GM23338 (cell line): Measurements from ENCODE around the gene FHIP1B. TPM values are rescaled to one million over a fixed set of nuclear protein-coding genes. Genes with fewer than 3 reads are reported as not detected.

Source experiments
- ATAC-seq: fragments of 200-7000 bp; cut with Tn5 transposase; 3 replicates; pipeline ENCODE4 v1.9.1; 2020
- DNase-seq: peaks from one replicate; pipeline ENCODE4 v3.0.0-alpha.2; 2015; ENCODE audit warnings: low spot score
- H2AFZ ChIP-seq: fragments of 200-600 bp; sonication (generic); 2 replicates; pipeline ENCODE4 v1.8.0; 2016; ENCODE audit warnings: antibody characterized with exemption, mild to moderate bottlenecking, moderate library complexity
- H3F3A ChIP-seq: fragments of 200-600 bp; sonication (generic); replicated peaks from 2 replicates; pipeline ENCODE4 v1.8.0; 2017; ENCODE audit warnings: antibody characterized with exemption, mixed run types, low read depth
- H3K27ac ChIP-seq: fragments of 200-600 bp; sonication (generic); 2 replicates; pipeline ENCODE4 v1.6.1; 2016; ENCODE audit warnings: low read depth
- H3K27me3 ChIP-seq: fragments of 200-600 bp; sonication (generic); 2 replicates; pipeline ENCODE4 v1.8.0; 2016; ENCODE audit warnings: mild to moderate bottlenecking, mixed run types, moderate library complexity; ENCODE audit not compliant: insufficient read depth
- H3K36me3 ChIP-seq: fragments of 200-600 bp; sonication (generic); 2 replicates; pipeline ENCODE4 v1.8.0; 2016; ENCODE audit warnings: mild to moderate bottlenecking; ENCODE audit not compliant: insufficient read depth
- H3K4me1 ChIP-seq: fragments of 200-600 bp; sonication (generic); 2 replicates; pipeline ENCODE4 v1.8.0; 2016; ENCODE audit warnings: mild to moderate bottlenecking, moderate library complexity; ENCODE audit not compliant: insufficient read depth
- H3K4me2 ChIP-seq: fragments of 200-600 bp; sonication (generic); 2 replicates; pipeline ENCODE4 v1.7.1; 2017; ENCODE audit warnings: mixed run types
- H3K4me3 ChIP-seq: fragments of 200-600 bp; sonication (generic); 2 replicates; pipeline ENCODE4 v1.6.1; 2016; ENCODE audit warnings: mixed run types
- H3K79me2 ChIP-seq: fragments of 200-600 bp; sonication (generic); replicated peaks from 2 replicates; pipeline ENCODE4 v1.8.0; 2017; ENCODE audit warnings: mild to moderate bottlenecking; ENCODE audit not compliant: insufficient read depth
- H3K9me2 ChIP-seq: fragments of 200-600 bp; sonication (generic); 2 replicates; pipeline ENCODE4 v1.8.0; 2017; ENCODE audit not compliant: insufficient read depth
- H4K20me1 ChIP-seq: fragments of 200-600 bp; sonication (generic); replicated peaks from 2 replicates; pipeline ENCODE4 v1.8.0; 2017; ENCODE audit warnings: mild to moderate bottlenecking; ENCODE audit not compliant: insufficient read depth
- H3K27ac Mint-ChIP-seq: 2 replicates; pipeline ENCODE4 v1.8.0; 2020; ENCODE audit warnings: inconsistent platforms, mild to moderate bottlenecking, moderate library complexity, mixed read lengths
- H3K27me3 Mint-ChIP-seq: 3 replicates; pipeline ENCODE4 v1.8.0; 2022; ENCODE audit warnings: low read depth, mild to moderate bottlenecking, moderate library complexity, mixed read lengths, inconsistent platforms; ENCODE audit not compliant: insufficient read depth, poor library complexity
- H3K36me3 Mint-ChIP-seq: 3 replicates; pipeline ENCODE4 v1.8.0; 2021; ENCODE audit warnings: low read depth, mild to moderate bottlenecking, inconsistent platforms, moderate library complexity, mixed read lengths
- H3K4me1 Mint-ChIP-seq: 3 replicates; pipeline ENCODE4 v1.8.0; 2020; ENCODE audit warnings: mild to moderate bottlenecking, inconsistent platforms, mixed read lengths
- H3K4me3 Mint-ChIP-seq: 3 replicates; pipeline ENCODE4 v1.8.0; 2021; ENCODE audit warnings: moderate library complexity, mild to moderate bottlenecking, inconsistent platforms, mixed read lengths
- H3K9me3 Mint-ChIP-seq: 3 replicates; pipeline ENCODE4 v1.8.0; 2020; ENCODE audit warnings: moderate library complexity, mild to moderate bottlenecking, inconsistent platforms, mixed read lengths
- CREB1 ChIP-seq: fragments of 250-450 bp; sonication (Bioruptor Pico); IDR thresholded peaks from 2 replicates; pipeline ENCODE4 v1.5.0; 2020; ENCODE audit warnings: low read depth, mild to moderate bottlenecking, moderate library complexity
- EZH2 ChIP-seq: fragments of 200-600 bp; sonication (generic); IDR thresholded peaks from one replicate; pipeline ENCODE4 v1.8.0; 2017; ENCODE audit warnings: antibody characterized with exemption, mild to moderate bottlenecking, low read depth; ENCODE audit not compliant: unreplicated experiment
- EZH2phosphoT487 ChIP-seq: fragments of 200-600 bp; sonication (generic); IDR thresholded peaks from one replicate; pipeline ENCODE4 v1.8.1; 2018; ENCODE audit warnings: antibody characterized with exemption; ENCODE audit not compliant: unreplicated experiment
- JUNB ChIP-seq: IDR thresholded peaks from one replicate; pipeline ENCODE4 v1.6.1; 2016; ENCODE audit warnings: antibody characterized with exemption; ENCODE audit not compliant: unreplicated experiment
- NANOG ChIP-seq: IDR thresholded peaks from 2 replicates; pipeline ENCODE4 v1.6.1; 2016; ENCODE audit warnings: antibody characterized with exemption, borderline replicate concordance
- POLR2AphosphoS5 ChIP-seq: IDR thresholded peaks from 2 replicates; pipeline ENCODE4 v1.6.1; 2016; ENCODE audit warnings: antibody characterized with exemption, low read depth
- STAT1 ChIP-seq: IDR thresholded peaks from one replicate; pipeline ENCODE4 v1.6.1; 2016; ENCODE audit warnings: antibody characterized with exemption; ENCODE audit not compliant: unreplicated experiment
- ZNF114 ChIP-seq: fragments of 250-450 bp; sonication (Bioruptor Pico); IDR thresholded peaks from 2 replicates; pipeline ENCODE4 v1.5.0; 2020; ENCODE audit warnings: mild to moderate bottlenecking, moderate library complexity
- ZNF331 ChIP-seq: fragments of 250-450 bp; sonication (Bioruptor Pico); IDR thresholded peaks from 2 replicates; pipeline ENCODE4 v1.5.0; 2020; ENCODE audit warnings: low read depth, mild to moderate bottlenecking, moderate library complexity
- ZNF462 ChIP-seq: fragments of 250-450 bp; sonication (Bioruptor Pico); IDR thresholded peaks from 2 replicates; pipeline ENCODE4 v1.5.0; 2020; ENCODE audit warnings: mild to moderate bottlenecking, moderate library complexity
- polyA plus RNA-seq: library from polyadenylated mRNA; unstranded; fragments of >200 nt; fragmentation: Nextera tagmentation; extraction: Ambion mirVana; gene quantifications from 2 replicates; pipeline ENCODE4 v1.2.1, GENCODE V29; 2016
- total RNA-seq: library from RNA; depleted of rRNA; stranded (reverse); fragments of >200 nt; shearing (Covaris generic); gene quantifications from 2 replicates; pipeline ENCODE4 v1.2.3, GENCODE V29; 2014
- TF ChIP-seq, protein P1 (sequence below): IDR thresholded peaks from 2 replicates; pipeline ENCODE4 v1.6.1; 2016; ENCODE audit warnings: antibody characterized with exemption
- TF ChIP-seq, protein P2 (sequence below), 2 experiments: fragments of 200-600 bp in 1 of 2; sonication (generic) in 1 of 2; conservative IDR thresholded peaks; 2 replicates each; pipeline versions ENCODE4 v1.5.1 to v1.6.1; 2016 to 2017; ENCODE audit warnings: antibody characterized with exemption in 2 of 2, low read depth in 2 of 2, mild to moderate bottlenecking in 2 of 2, moderate library complexity in 1 of 2
- TF ChIP-seq, protein P3 (sequence below): IDR thresholded peaks from one replicate; pipeline ENCODE4 v1.6.1; 2018; ENCODE audit warnings: antibody characterized with exemption; ENCODE audit not compliant: unreplicated experiment

The FHIP1B gene
- total and polyA plus RNA-seq, 2 experiments from 2014 or later: 10.3 to 34.5 TPM

DNA sequence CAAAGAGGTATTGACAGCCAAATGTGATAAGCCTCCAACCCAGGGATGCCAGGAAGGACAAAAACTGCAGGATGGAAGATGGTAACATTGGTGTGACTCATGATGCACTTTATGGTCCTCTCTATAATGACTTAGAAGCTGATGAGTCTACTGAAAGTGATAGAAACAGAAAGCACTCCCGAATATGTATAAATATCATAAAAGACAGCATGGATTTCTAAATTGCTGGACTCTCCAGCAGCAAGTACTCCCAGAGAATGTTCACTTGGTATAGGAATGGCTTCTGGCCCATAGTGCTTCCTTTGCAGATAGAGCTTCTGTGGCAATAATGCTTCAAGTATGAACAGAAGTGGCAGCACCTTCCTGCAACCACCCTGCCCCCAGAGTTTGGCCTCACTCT is 64.2 kb downstream of the FHIP1B start, which contains the start of gene OR52B2:
Gene OR52B2 (minus strand): TSS at position 101 of the 400 bp plus-strand sequence. CDS start 0 bp downstream, at position 101.
- Histone ChIP-seq H3K27me3 (no peaks in the 10 kb centered on the region), H3K27ac (no peak within 1 kb of the TSS), H3K36me3 (no peaks in the 10 kb centered on the region), H3K4me3 (no peak within 1 kb of the TSS), H3K9me2 (peaks cover 4% of the 10 kb centered on the region; the same call in 1 of the 2 replicates), H4K20me1 (no peaks in the 10 kb centered on the region), H3K79me2 (no peaks in the 10 kb centered on the region), H2AFZ (no peak within 1 kb of the TSS), H3K4me1 (no peaks in the 10 kb centered on the region), H3K4me2 (no peak within 1 kb of the TSS), H3F3A (no peaks in the 10 kb centered on the region)
- no peak within 1 kb of the TSS for H3K4me3 Mint-ChIP-seq
- peaks cover 4% of the 10 kb centered on the region; the same call in 2 of the 3 replicates for H3K9me3 Mint-ChIP-seq
- peaks cover 6% of the 10 kb centered on the region for H3K4me1 Mint-ChIP-seq
- no peak within 1 kb of the TSS for H3K27ac Mint-ChIP-seq
- ATAC-seq (no peak), DNase-seq (no peak)
- H3K36me3 Mint-ChIP-seq: peaks cover 3% of the 10 kb centered on the region; the same call in 1 of the 3 replicates
- TF ChIP-seq, protein P1, sequence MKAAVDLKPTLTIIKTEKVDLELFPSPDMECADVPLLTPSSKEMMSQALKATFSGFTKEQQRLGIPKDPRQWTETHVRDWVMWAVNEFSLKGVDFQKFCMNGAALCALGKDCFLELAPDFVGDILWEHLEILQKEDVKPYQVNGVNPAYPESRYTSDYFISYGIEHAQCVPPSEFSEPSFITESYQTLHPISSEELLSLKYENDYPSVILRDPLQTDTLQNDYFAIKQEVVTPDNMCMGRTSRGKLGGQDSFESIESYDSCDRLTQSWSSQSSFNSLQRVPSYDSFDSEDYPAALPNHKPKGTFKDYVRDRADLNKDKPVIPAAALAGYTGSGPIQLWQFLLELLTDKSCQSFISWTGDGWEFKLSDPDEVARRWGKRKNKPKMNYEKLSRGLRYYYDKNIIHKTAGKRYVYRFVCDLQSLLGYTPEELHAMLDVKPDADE: no peak
- TF ChIP-seq CREB1 (CRISPR knock-in tag): no peak
- no peak for TF ChIP-seq JUNB
- no peak for TF ChIP-seq ZNF462 (CRISPR knock-in tag)
- no peak for TF ChIP-seq NANOG
- no peak for TF ChIP-seq ZNF114 (CRISPR knock-in tag)
- TF ChIP-seq, protein P2, sequence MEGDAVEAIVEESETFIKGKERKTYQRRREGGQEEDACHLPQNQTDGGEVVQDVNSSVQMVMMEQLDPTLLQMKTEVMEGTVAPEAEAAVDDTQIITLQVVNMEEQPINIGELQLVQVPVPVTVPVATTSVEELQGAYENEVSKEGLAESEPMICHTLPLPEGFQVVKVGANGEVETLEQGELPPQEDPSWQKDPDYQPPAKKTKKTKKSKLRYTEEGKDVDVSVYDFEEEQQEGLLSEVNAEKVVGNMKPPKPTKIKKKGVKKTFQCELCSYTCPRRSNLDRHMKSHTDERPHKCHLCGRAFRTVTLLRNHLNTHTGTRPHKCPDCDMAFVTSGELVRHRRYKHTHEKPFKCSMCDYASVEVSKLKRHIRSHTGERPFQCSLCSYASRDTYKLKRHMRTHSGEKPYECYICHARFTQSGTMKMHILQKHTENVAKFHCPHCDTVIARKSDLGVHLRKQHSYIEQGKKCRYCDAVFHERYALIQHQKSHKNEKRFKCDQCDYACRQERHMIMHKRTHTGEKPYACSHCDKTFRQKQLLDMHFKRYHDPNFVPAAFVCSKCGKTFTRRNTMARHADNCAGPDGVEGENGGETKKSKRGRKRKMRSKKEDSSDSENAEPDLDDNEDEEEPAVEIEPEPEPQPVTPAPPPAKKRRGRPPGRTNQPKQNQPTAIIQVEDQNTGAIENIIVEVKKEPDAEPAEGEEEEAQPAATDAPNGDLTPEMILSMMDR (conservative IDR thresholded peaks at IDR 0.05; ENCODE audit: low read depth in 2 of 2): no peak
- no peak for TF ChIP-seq STAT1
- TF ChIP-seq, protein P3, sequence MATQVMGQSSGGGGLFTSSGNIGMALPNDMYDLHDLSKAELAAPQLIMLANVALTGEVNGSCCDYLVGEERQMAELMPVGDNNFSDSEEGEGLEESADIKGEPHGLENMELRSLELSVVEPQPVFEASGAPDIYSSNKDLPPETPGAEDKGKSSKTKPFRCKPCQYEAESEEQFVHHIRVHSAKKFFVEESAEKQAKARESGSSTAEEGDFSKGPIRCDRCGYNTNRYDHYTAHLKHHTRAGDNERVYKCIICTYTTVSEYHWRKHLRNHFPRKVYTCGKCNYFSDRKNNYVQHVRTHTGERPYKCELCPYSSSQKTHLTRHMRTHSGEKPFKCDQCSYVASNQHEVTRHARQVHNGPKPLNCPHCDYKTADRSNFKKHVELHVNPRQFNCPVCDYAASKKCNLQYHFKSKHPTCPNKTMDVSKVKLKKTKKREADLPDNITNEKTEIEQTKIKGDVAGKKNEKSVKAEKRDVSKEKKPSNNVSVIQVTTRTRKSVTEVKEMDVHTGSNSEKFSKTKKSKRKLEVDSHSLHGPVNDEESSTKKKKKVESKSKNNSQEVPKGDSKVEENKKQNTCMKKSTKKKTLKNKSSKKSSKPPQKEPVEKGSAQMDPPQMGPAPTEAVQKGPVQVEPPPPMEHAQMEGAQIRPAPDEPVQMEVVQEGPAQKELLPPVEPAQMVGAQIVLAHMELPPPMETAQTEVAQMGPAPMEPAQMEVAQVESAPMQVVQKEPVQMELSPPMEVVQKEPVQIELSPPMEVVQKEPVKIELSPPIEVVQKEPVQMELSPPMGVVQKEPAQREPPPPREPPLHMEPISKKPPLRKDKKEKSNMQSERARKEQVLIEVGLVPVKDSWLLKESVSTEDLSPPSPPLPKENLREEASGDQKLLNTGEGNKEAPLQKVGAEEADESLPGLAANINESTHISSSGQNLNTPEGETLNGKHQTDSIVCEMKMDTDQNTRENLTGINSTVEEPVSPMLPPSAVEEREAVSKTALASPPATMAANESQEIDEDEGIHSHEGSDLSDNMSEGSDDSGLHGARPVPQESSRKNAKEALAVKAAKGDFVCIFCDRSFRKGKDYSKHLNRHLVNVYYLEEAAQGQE: no peak
- TF ChIP-seq POLR2AphosphoS5: no peak
- no peak for TF ChIP-seq EZH2phosphoT487
- no peak for TF ChIP-seq EZH2
- no peak for TF ChIP-seq ZNF331 (CRISPR knock-in tag)
- peaks cover 2% of the 10 kb centered on the region for H3K27me3 Mint-ChIP-seq
